Astrocyte of the spinal cord (primary cell): ENCODE results near the gene TDRD15.

ENCODE experiments used
- DNase-seq: peaks from one replicate; pipeline ENCODE4 v3.0.0; 2011; ENCODE audit warnings: low read depth, low spot score
- H3K4me3 ChIP-seq: 2 replicates; pipeline ENCODE4 v1.5.1; 2011; ENCODE audit warnings: low read depth, mild to moderate bottlenecking, low read length, moderate library complexity
- in situ Hi-C: cut with HindIII; loops from 2 replicates; pipeline ENCODE4 v1.10.0; 2017; ENCODE audit warnings: low sequenced_read_pairs
- TF ChIP-seq, protein P1 (sequence below): IDR thresholded peaks from 2 replicates; pipeline ENCODE4 v1.5.1; 2012; ENCODE audit warnings: low read depth, mild to moderate bottlenecking, low read length, inconsistent platforms

Gene TDRD15

GRCh38 chr2:21123473-21124393 is at the start of gene TDRD15:
TDRD15 (plus strand) TSS chr2:21123968; CDS start chr2:21137468, 13,500 bp downstream.
- no peak for DNase-seq
- TF ChIP-seq, protein P1, sequence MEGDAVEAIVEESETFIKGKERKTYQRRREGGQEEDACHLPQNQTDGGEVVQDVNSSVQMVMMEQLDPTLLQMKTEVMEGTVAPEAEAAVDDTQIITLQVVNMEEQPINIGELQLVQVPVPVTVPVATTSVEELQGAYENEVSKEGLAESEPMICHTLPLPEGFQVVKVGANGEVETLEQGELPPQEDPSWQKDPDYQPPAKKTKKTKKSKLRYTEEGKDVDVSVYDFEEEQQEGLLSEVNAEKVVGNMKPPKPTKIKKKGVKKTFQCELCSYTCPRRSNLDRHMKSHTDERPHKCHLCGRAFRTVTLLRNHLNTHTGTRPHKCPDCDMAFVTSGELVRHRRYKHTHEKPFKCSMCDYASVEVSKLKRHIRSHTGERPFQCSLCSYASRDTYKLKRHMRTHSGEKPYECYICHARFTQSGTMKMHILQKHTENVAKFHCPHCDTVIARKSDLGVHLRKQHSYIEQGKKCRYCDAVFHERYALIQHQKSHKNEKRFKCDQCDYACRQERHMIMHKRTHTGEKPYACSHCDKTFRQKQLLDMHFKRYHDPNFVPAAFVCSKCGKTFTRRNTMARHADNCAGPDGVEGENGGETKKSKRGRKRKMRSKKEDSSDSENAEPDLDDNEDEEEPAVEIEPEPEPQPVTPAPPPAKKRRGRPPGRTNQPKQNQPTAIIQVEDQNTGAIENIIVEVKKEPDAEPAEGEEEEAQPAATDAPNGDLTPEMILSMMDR: no peak
- in situ Hi-C loops: no loop called here
- H3K4me3 ChIP-seq: no peak within 1 kb of the TSS

DNA sequence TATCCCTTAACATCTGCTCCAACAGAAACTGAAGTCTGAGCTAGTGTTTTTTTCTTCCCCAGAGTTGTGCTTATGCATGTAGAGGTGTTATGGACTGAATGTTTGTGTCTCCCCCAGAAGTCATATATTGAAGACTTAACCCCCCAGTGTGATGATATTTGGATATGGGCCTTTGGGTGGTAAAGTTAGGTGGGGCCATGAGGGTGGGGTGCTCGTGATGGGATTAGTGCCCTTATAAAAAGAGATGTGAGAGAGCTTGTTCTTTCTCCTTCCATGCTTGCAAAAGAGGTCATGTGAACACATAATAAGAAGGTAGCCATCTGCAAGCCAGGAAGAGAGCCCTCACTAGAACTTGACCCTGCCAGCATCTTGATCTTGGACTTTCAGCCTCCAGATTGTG is 45.5 kb upstream of the TDRD15 start:
- TF ChIP-seq, protein P1: no peak
- in situ Hi-C loops: no loop called here
- no peak for DNase-seq
- no peak overlapping the region for H3K4me3 ChIP-seq

DNA sequence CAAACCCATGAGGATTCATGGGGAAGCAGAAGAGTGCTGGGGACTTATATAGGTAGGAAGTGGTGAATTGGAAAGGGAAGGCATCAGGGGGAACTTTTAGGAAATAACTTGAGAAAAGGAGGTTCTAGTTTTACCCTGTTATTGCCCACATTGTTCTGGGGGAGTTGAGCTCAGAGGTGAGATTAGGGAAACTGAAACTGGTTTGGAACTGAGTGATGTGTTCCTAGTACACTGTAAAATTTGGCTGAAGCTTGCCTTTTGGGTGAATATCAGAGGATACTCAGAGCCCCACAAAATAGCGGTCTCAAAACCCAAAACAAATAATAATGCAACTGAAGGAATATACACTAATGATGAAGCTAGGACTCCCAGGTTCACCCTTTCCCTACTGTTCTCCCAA is 40.3 kb upstream of the TDRD15 start:
- TF ChIP-seq, protein P1: no peak
- in situ Hi-C loops: no loop called here
- H3K4me3 ChIP-seq: no peak overlapping the region
- DNase-seq: no peak

GRCh38 chr2:21084401-21084800 is 39.4 kb upstream of the TDRD15 start:
- H3K4me3 ChIP-seq: no peak overlapping the region
- no peak for DNase-seq
- TF ChIP-seq, protein P1: no peak
- in situ Hi-C loops: no loop called here

DNA sequence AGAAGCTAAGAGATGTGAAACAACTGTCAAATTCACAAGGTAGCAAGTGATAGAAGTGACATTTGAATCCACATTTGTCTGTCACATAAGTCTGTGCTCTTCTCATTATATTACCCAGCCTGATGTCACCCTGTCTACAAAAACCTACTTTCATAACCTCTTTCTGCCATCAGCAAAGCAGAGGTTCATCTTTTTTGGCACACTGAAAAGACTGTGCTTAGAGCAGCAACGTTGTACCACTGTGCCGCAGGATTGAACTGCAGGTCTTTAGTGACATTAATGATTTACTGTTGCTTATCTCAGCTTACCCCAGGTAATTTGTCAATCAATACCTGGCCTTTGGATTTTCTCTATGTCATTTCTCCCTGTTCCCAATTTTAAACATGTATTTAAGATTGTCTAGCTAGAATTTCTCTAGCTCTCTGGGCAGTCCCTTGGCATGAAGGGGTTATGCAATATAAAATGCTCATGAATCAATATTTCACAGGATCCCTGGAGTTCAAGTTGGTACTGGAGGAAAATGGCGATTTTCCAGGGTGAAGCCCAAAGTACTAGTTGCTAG is 31.4 kb upstream of the TDRD15 start:
- in situ Hi-C loops: no loop called here
- TF ChIP-seq, protein P1: no peak
- H3K4me3 ChIP-seq: no peak overlapping the region
- no peak for DNase-seq

DNA sequence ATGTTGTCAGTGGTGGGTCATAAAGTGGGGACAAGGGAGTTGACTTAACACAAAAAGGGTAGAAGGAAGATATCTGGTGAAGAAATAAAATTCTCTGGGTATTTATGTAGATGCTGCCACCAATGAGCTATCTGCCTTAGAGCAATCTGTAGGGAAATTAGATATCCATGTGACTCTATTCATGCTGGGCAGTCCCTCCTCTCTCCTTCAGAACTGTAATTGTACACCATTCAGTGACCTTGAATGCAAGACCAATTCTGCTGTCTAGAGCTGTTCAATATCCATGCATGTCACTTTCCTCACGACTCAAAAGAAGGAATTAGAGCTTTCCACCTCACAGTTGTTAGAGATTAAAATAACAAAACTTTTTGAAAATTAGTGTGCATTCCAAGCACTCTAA is 28.6 kb upstream of the TDRD15 start:
- H3K4me3 ChIP-seq: no peak overlapping the region
- TF ChIP-seq, protein P1: no peak
- in situ Hi-C loops: no loop called here
- DNase-seq: no peak
